IMR-90 (cell line): Measurements from ENCODE around the gene BCDIN3D. TPM values are rescaled to one million over a fixed set of nuclear protein-coding genes. Genes with fewer than 3 reads are reported as not detected.
A peak's percentile ranks its signal among the peaks of the same experiment; 100 is the strongest.

ENCODE experiments used
- ATAC-seq: fragments of 200-7000 bp; cut with Tn5 transposase; 2 replicates; pipeline ENCODE4 v1.9.1; 2020; ENCODE audit warnings: low read depth, mild to moderate bottlenecking, moderate library complexity
- BruUV-seq: library from RNA; stranded (reverse); fragments of 400-500 nt; replicated peaks from 2 replicates; lab custom pipeline; 2021; lab: Mats Ljungman, UMichigan
- CTCF ChIA-PET: fragments of 300-600 bp; formaldehyde crosslinking; extraction: SDS; loops from one replicate; lab custom pipeline; 2021; ENCODE audit warnings: antibody characterized with exemption; lab: Yijun Ruan, JAX
- POLR2A ChIA-PET: fragments of 300-600 bp; sonication (Branson Sonifier 250); formaldehyde crosslinking; loops from one replicate; lab custom pipeline; 2022; ENCODE audit warnings: antibody characterized with exemption; ENCODE audit not compliant: unreplicated experiment; lab: Charles Lee
- DNase-seq: peaks from one replicate; pipeline ENCODE4 v3.0.0; 2013
- H2AFZ ChIP-seq: replicated peaks from 2 replicates; pipeline ENCODE3; 2013; ENCODE audit warnings: low read length, mild to moderate bottlenecking; ENCODE audit not compliant: poor library complexity
- H2AK5ac ChIP-seq: 2 replicates; pipeline ENCODE4 v1.6.1; 2013; ENCODE audit warnings: low read depth, low read length, inconsistent platforms
- H2AK9ac ChIP-seq: replicated peaks from 2 replicates; pipeline ENCODE3; 2013; ENCODE audit warnings: mild to moderate bottlenecking, low read depth, low read length, moderate library complexity; ENCODE audit not compliant: poor library complexity
- H2BK120ac ChIP-seq: 2 replicates; pipeline ENCODE4 v1.6.1; 2013; ENCODE audit warnings: low read depth, low read length, inconsistent platforms
- H2BK15ac ChIP-seq: 3 replicates; pipeline ENCODE4 v1.6.1; 2013; ENCODE audit warnings: low read depth, low read length, inconsistent platforms
- H2BK20ac ChIP-seq: 2 replicates; pipeline ENCODE4 v1.6.1; 2013; ENCODE audit warnings: low read depth, mild to moderate bottlenecking, inconsistent platforms, low read length, moderate library complexity
- H2BK5ac ChIP-seq: 2 replicates; pipeline ENCODE4 v1.6.1; 2013; ENCODE audit warnings: mild to moderate bottlenecking, low read depth, low read length, inconsistent platforms; ENCODE audit not compliant: poor library complexity, severe bottlenecking
- H3K14ac ChIP-seq: replicated peaks from 2 replicates; pipeline ENCODE4 v1.6.1; 2013; ENCODE audit warnings: low read depth, low read length, inconsistent platforms
- H3K18ac ChIP-seq: 2 replicates; pipeline ENCODE4 v1.6.1; 2013; ENCODE audit warnings: low read depth, low read length, control low read depth
- H3K23ac ChIP-seq: 2 replicates; pipeline ENCODE4 v1.6.1; 2013; ENCODE audit warnings: low read depth, low read length, inconsistent platforms
- H3K27ac ChIP-seq: 2 replicates; pipeline ENCODE4 v1.5.1; 2013; ENCODE audit warnings: mild to moderate bottlenecking, control low read depth, low read length; ENCODE audit not compliant: insufficient read depth
- H3K27me3 ChIP-seq: 2 replicates; pipeline ENCODE4 v1.6.1; 2013; ENCODE audit warnings: low read length; ENCODE audit not compliant: control insufficient read depth, insufficient read depth
- H3K36me3 ChIP-seq: 2 replicates; pipeline ENCODE4 v1.6.1; 2013; ENCODE audit warnings: low read length, mixed read lengths; ENCODE audit not compliant: control insufficient read depth, insufficient read depth
- H3K4ac ChIP-seq: 2 replicates; pipeline ENCODE4 v1.6.1; 2013; ENCODE audit warnings: low read depth, low read length, inconsistent platforms
- H3K4me1 ChIP-seq: 2 replicates; pipeline ENCODE4 v1.6.1; 2013; ENCODE audit warnings: low read length, mixed read lengths; ENCODE audit not compliant: control insufficient read depth, insufficient read depth
- H3K4me2 ChIP-seq: 2 replicates; pipeline ENCODE4 v1.6.1; 2013; ENCODE audit warnings: low read depth, mild to moderate bottlenecking, control low read depth, low read length, moderate library complexity
- H3K4me3 ChIP-seq: 2 replicates; pipeline ENCODE4 v1.5.1; 2013; ENCODE audit warnings: low read depth, mild to moderate bottlenecking, control low read depth, low read length, moderate library complexity; ENCODE audit not compliant: insufficient read depth
- H3K56ac ChIP-seq: 2 replicates; pipeline ENCODE4 v1.6.1; 2013; ENCODE audit warnings: low read length, inconsistent platforms; ENCODE audit not compliant: insufficient read depth; ENCODE audit errors: extremely low read depth
- H3K79me1 ChIP-seq, 2 experiments: 2 replicates each; pipeline ENCODE4 v1.6.1; 2013; ENCODE audit warnings: low read length in 2 of 2, inconsistent platforms in 1 of 2, low read depth in 1 of 2
- H3K9ac ChIP-seq: 2 replicates; pipeline ENCODE4 v1.6.1; 2013; ENCODE audit warnings: low read depth, low read length, control low read depth
- H3K9me1 ChIP-seq: 2 replicates; pipeline ENCODE4 v1.6.1; 2013; ENCODE audit warnings: low read length, inconsistent platforms; ENCODE audit not compliant: insufficient read depth
- H3K9me3 ChIP-seq: 2 replicates; pipeline ENCODE4 v1.6.1; 2013; ENCODE audit warnings: low read length; ENCODE audit not compliant: control insufficient read depth, insufficient read depth
- H4K20me1 ChIP-seq: 2 replicates; pipeline ENCODE4 v1.6.1; 2013; ENCODE audit warnings: low read length, inconsistent platforms; ENCODE audit not compliant: insufficient read depth
- H4K5ac ChIP-seq: 2 replicates; pipeline ENCODE4 v1.6.1; 2013; ENCODE audit warnings: mild to moderate bottlenecking, low read depth, low read length, control low read depth
- H4K8ac ChIP-seq, 2 experiments: 2 replicates each; pipeline ENCODE4 v1.6.1; 2013; ENCODE audit warnings: low read depth in 2 of 2, low read length in 2 of 2, control low read depth in 1 of 2, inconsistent platforms in 1 of 2
- H4K91ac ChIP-seq: 2 replicates; pipeline ENCODE4 v1.6.1; 2013; ENCODE audit warnings: low read depth, low read length, inconsistent platforms; ENCODE audit not compliant: insufficient read depth
- CEBPB ChIP-seq: IDR thresholded peaks from 2 replicates; pipeline ENCODE4 v1.6.1; 2012; ENCODE audit warnings: low read depth, low read length, improper control_type of control experiment
- CHD1 ChIP-seq: IDR thresholded peaks from 2 replicates; pipeline ENCODE4 v1.6.1; 2012; ENCODE audit warnings: low read depth, low read length, improper control_type of control experiment
- CTCF ChIP-seq: conservative IDR thresholded peaks from 2 replicates; pipeline ENCODE4 v1.5.1; 2012; ENCODE audit warnings: mild to moderate bottlenecking, low read depth, low read length, improper control_type of control experiment
- FOS ChIP-seq: fragments of 150-350 bp; IDR thresholded peaks from 2 replicates; pipeline ENCODE4 v1.6.1; 2016; ENCODE audit warnings: low read depth, low read length
- MAFK ChIP-seq: IDR thresholded peaks from 2 replicates; pipeline ENCODE4 v1.6.1; 2012; ENCODE audit warnings: low read depth, low read length, improper control_type of control experiment
- MAZ ChIP-seq: IDR thresholded peaks from 2 replicates; pipeline ENCODE4 v1.6.1; 2012; ENCODE audit warnings: low read depth, mild to moderate bottlenecking, low read length, improper control_type of control experiment, moderate library complexity, borderline replicate concordance
- MXI1 ChIP-seq: IDR thresholded peaks from 2 replicates; pipeline ENCODE4 v1.6.1; 2012; ENCODE audit warnings: low read depth, mild to moderate bottlenecking, low read length, moderate library complexity, borderline replicate concordance
- NFE2L2 ChIP-seq: fragments of 150-350 bp; IDR thresholded peaks from 2 replicates; pipeline ENCODE4 v1.6.1; 2016; ENCODE audit warnings: low read depth, mild to moderate bottlenecking, low read length
- RAD21 ChIP-seq: IDR thresholded peaks from 2 replicates; pipeline ENCODE4 v1.6.1; 2012; ENCODE audit warnings: low read length, improper control_type of control experiment
- RFX5 ChIP-seq: IDR thresholded peaks from 2 replicates; pipeline ENCODE4 v1.8.0; 2012; ENCODE audit warnings: low read depth, mild to moderate bottlenecking, low read length, moderate library complexity
- WGBS, 2 experiments: methylation state at CpG; one replicate each; pipeline versions ENCODE4 v1.1.5 to v1.1.7; 2013; ENCODE audit warnings: missing lambda C conversion rate in 2 of 2; ENCODE audit not compliant: insufficient read length in 1 of 2; ENCODE audit errors: extremely low coverage in 2 of 2; 5-methylcytosine and 5-hydroxymethylcytosine counted together
- dilution Hi-C: fragments of 300-500 bp; cut with HindIII; formaldehyde crosslinking; loops from one replicate; pipeline ENCODE4 v1.14.3; 2018; ENCODE audit warnings: low sequenced_read_pairs; ENCODE audit not compliant: unreplicated experiment
- in situ Hi-C: fragments of 300-500 bp; cut with MboI; formaldehyde crosslinking; loops from 3 replicates; pipeline ENCODE4 v1.14.3; 2019; ENCODE audit warnings: low sequenced_read_pairs, inconsistent platforms, mixed read lengths
- intact Hi-C: fragments of 100-400 bp; cut with micrococcal nuclease; formaldehyde crosslinking; loops from 2 replicates; pipeline ENCODE4 v1.10.0; 2022
- polyA plus RNA-seq, 3 experiments: library from polyadenylated mRNA; depleted of rRNA; stranded (reverse); fragments of >200 nt; gene quantifications; 2 replicates each; pipeline ENCODE4 v1.2.3, GENCODE V29; 2012; ENCODE audit warnings: low replicate concordance in 1 of 3
- total RNA-seq: library from RNA; depleted of rRNA; stranded (reverse); fragments of >200 nt; gene quantifications from 2 replicates; pipeline ENCODE4 v1.2.3, GENCODE V29; 2012

The BCDIN3D gene
- total and polyA plus RNA-seq, 2 of the 4 experiments (the other 2 are of a cell fraction), result 2.3 TPM

DNA sequence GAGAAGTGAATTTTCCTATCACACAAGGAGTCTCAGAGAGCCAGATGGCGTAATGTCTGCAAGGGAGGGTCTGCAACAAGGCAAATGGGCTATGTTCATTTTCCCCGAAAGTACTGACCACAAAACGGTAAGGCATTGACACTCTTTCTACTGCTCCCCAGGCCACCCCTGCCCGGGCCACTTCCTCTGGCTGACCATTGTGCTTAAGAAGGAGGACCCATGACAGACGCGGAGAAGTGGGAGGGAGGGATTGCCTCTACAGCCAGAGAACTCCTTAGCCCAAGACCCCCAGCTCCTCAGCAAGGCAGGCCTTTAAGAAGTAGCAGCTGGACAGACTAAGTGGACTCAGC lies 15.9 kb downstream of the BCDIN3D start:
- Histone ChIP-seq H2BK120ac (peak overlapping the region; percentile 44), H3K9ac (peak overlapping the region; percentile 91), H3K9me3 (no peaks in the 10 kb centered on the region), H2BK20ac (no peak overlapping the region), H3K4me3 (peak overlapping the region; percentile 72), H3K14ac (peak overlapping the region; percentile 92), H3K23ac (peak overlapping the region; percentile 92), H3K9me1 (peaks cover 27% of the 10 kb centered on the region), H3K36me3 (peaks cover 2% of the 10 kb centered on the region; the same call in 1 of the 2 replicates), H2AK9ac (peak overlapping the region; percentile 90), H2BK5ac (peak overlapping the region; percentile 76), H3K27me3 (no peaks in the 10 kb centered on the region), H2AK5ac (peak overlapping the region; percentile 96), H4K20me1 (peaks cover 56% of the 10 kb centered on the region), H2AFZ (peak overlapping the region; percentile 91), H3K4me1 (peaks cover 27% of the 10 kb centered on the region), H4K8ac (peak overlapping the region; percentile 62 to 86), H4K91ac (peak overlapping the region; percentile 90), H3K18ac (peak overlapping the region; percentile 14; the same call in 1 of the 2 replicates), H3K4me2 (peak overlapping the region; percentile 93), H3K79me1 (peaks cover 9 to 70% of the 10 kb centered on the region in 2 experiments; a peak in 3 of 4 replicates), H3K56ac (peak overlapping the region; percentile 86; the same call in 1 of the 2 replicates), H4K5ac (peak overlapping the region; percentile 22; the same call in 1 of the 2 replicates), H3K27ac (peak overlapping the region; percentile 92), H2BK15ac (peak overlapping the region; percentile 41; the same call in 1 of the 3 replicates), H3K4ac (peak overlapping the region; percentile 90)
- in situ Hi-C loops (no loop called here), dilution Hi-C loops (no loop called here), intact Hi-C loops (no loop called here)
- no CpG with 5 or more reads among the region's 6 CpGs for WGBS, 2 experiments
- ATAC-seq, result no peak
- BruUV-seq, result no TSS peak
- TF ChIP-seq MXI1, result no peak
- TF ChIP-seq MAZ, result no peak
- no peak for TF ChIP-seq CTCF
- no peak for TF ChIP-seq CHD1
- TF ChIP-seq RAD21, result no peak
- no peak for TF ChIP-seq MAFK
- no peak for TF ChIP-seq CEBPB
- no peak for TF ChIP-seq NFE2L2
- no peak for TF ChIP-seq RFX5
- no peak for TF ChIP-seq FOS
- ChIA-PET POLR2A (no interaction called here), CTCF (no interaction called here)
- no peak for DNase-seq
